LNCaP clone FGC (cell line): ENCODE results near the gene CLK1.

ENCODE experiments used
- DNase-seq: peaks from one replicate; pipeline ENCODE4 v3.0.0-alpha.2; 2011; ENCODE audit warnings: low read depth
- H3K4me3 ChIP-seq: 2 replicates; pipeline ENCODE4 v1.5.1; 2011; ENCODE audit warnings: mild to moderate bottlenecking, low read depth, low read length, control low read depth
- CTCF ChIP-seq: IDR thresholded peaks from 2 replicates; pipeline ENCODE4 v1.5.1; 2012; ENCODE audit warnings: mild to moderate bottlenecking; ENCODE audit not compliant: control insufficient read depth, insufficient read depth; ENCODE audit errors: extremely low read depth

Gene CLK1

GRCh38 chr2:200863782-200864175 is 679 bp downstream of the CLK1 start:
- no peak for DNase-seq
- peak overlapping the region; percentile 82 for H3K4me3 ChIP-seq
- no peak for TF ChIP-seq CTCF

- no peak for TF ChIP-seq CTCF
- H3K4me3 ChIP-seq: peak overlapping the region; percentile 82
- no peak for DNase-seq
Observed at GRCh38 chr2:200862532-200863000, 1.9 kb downstream of the CLK1 start.

- TF ChIP-seq CTCF: no peak
- peak overlapping the region; percentile 82 for H3K4me3 ChIP-seq
- no peak for DNase-seq
Observed at GRCh38 chr2:200861617-200862155, 2.8 kb downstream of the CLK1 start.

GRCh38 chr2:200860092-200860795 is 4.2 kb downstream of the CLK1 start:
- H3K4me3 ChIP-seq: peak overlapping the region; percentile 82; the same call in 1 of the 2 replicates
- TF ChIP-seq CTCF: no peak
- no peak for DNase-seq

- TF ChIP-seq CTCF: no peak
- DNase-seq: no peak
- H3K4me3 ChIP-seq: no peak overlapping the region
Observed at GRCh38 chr2:200856806-200857205, 7.7 kb downstream of the CLK1 start.

GRCh38 chr2:200852605-200853004 is 11.9 kb downstream of the CLK1 start:
- H3K4me3 ChIP-seq: no peak overlapping the region
- TF ChIP-seq CTCF: no peak
- no peak for DNase-seq
